Hepatocyte (in vitro differentiated cells): Measurements from ENCODE around the gene LARP4B.

ENCODE experiments used
- EZH2 ChIP-seq: fragments of 200-600 bp; sonication (generic); IDR thresholded peaks from 2 replicates; pipeline ENCODE4 v1.6.1; 2016; ENCODE audit warnings: antibody characterized with exemption, mild to moderate bottlenecking, borderline replicate concordance
- EZH2phosphoT487 ChIP-seq: fragments of 200-600 bp; sonication (generic); IDR thresholded peaks from one replicate; pipeline ENCODE4 v1.6.1; 2018; ENCODE audit warnings: antibody characterized with exemption, mild to moderate bottlenecking, low read depth, moderate library complexity; ENCODE audit not compliant: unreplicated experiment, severe bottlenecking
- TF ChIP-seq, protein P1 (sequence below): fragments of 200-600 bp; sonication (generic); IDR thresholded peaks from 2 replicates; pipeline ENCODE4 v1.5.1; 2016; ENCODE audit warnings: antibody characterized with exemption, mild to moderate bottlenecking; ENCODE audit not compliant: poor library complexity

DNA sequence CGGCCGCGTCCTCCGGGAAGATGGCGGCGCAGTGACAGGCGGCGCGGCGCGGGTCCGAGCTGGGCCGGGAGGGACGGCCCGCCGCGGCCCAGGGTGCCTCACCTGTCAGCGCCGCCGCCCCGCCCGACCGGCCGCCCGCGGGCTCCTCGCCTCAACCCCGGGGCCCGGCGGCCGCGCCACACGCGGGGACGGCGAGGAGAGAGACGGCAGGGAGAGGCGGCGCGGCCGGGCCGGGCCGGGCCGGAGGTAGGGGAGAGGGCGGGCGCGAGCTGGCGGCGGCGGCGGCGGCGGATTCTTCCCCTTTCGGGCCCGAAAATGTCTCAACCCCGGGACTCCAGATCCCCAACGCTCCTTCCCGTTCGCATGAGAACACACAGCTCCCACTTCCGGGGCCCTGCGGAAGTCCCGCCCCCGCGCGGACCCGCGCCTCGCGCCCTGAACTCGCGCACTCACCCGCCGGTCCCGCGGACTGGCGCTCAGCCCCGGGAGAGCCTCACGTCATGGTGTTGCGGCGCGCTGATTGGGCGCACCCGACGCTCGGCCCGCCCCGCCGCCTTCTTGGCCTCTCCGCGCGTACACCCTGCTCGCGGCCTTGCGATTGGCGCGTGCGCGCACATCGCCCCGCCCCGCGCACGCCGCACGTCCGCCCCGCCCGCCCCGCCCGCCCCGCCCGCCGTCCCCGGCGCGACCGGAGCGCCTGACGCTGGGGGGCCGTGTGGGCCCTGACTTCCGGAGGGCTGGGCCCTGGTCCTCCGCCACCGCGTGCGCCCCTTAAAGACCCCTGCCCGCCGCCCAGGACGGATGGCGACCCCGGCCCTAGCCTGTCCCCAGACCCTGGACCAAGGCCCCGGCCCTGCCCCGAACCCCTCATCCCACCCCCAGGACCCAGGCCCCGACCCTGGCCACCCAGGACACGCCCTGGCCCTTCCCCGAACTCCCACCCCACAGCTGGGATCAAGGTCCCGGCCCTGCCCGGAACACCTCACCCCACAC is at the start of gene LARP4B:
- TF ChIP-seq, protein P1, sequence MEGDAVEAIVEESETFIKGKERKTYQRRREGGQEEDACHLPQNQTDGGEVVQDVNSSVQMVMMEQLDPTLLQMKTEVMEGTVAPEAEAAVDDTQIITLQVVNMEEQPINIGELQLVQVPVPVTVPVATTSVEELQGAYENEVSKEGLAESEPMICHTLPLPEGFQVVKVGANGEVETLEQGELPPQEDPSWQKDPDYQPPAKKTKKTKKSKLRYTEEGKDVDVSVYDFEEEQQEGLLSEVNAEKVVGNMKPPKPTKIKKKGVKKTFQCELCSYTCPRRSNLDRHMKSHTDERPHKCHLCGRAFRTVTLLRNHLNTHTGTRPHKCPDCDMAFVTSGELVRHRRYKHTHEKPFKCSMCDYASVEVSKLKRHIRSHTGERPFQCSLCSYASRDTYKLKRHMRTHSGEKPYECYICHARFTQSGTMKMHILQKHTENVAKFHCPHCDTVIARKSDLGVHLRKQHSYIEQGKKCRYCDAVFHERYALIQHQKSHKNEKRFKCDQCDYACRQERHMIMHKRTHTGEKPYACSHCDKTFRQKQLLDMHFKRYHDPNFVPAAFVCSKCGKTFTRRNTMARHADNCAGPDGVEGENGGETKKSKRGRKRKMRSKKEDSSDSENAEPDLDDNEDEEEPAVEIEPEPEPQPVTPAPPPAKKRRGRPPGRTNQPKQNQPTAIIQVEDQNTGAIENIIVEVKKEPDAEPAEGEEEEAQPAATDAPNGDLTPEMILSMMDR, result no peak
- TF ChIP-seq EZH2 (no peak), EZH2phosphoT487 (no peak)
